ENCODE results near the gene DUT. TPM values are rescaled to one million over a fixed set of nuclear protein-coding genes. Genes with fewer than 3 reads are reported as not detected.

Gene DUT
- total RNA-seq, 4 donors from 2014 or later: 76.2 to 155 (median 80.9) TPM

DNA sequence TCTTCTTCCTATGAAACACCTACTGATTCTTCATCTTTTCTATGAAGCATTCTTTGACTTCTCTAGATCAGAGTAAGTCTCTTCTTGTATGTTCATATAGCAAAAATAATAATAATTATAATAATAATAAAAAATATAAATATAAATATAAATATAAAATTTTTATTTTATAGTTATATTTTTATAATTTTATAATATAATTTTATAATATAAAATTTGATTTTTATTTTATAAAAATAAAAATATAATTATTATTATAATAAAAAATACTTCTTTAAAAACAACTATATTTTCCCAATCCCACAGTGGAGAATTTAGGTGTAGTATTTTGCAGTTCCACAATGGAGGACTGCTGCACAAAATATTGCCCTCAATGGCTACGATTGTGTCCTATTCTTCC, 34.3 kb downstream of the DUT start:
- H3K27ac ChIP-seq: no peak overlapping the region
- ATAC-seq: no peak
- H3K4me1 ChIP-seq: no peaks in the 10 kb centered on the region
- no peaks in the 10 kb centered on the region for H3K9me3 ChIP-seq
- 92 to 93% methylated on average over 1 of the region's 1 CpG for WGBS, 2 donors (ENCODE audit: low coverage in 1 of 2)
- H3K4me3 ChIP-seq: no peak overlapping the region
- H3K27me3 ChIP-seq: no peaks in the 10 kb centered on the region
- TF ChIP-seq, protein P1, sequence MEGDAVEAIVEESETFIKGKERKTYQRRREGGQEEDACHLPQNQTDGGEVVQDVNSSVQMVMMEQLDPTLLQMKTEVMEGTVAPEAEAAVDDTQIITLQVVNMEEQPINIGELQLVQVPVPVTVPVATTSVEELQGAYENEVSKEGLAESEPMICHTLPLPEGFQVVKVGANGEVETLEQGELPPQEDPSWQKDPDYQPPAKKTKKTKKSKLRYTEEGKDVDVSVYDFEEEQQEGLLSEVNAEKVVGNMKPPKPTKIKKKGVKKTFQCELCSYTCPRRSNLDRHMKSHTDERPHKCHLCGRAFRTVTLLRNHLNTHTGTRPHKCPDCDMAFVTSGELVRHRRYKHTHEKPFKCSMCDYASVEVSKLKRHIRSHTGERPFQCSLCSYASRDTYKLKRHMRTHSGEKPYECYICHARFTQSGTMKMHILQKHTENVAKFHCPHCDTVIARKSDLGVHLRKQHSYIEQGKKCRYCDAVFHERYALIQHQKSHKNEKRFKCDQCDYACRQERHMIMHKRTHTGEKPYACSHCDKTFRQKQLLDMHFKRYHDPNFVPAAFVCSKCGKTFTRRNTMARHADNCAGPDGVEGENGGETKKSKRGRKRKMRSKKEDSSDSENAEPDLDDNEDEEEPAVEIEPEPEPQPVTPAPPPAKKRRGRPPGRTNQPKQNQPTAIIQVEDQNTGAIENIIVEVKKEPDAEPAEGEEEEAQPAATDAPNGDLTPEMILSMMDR (IDR thresholded peaks at IDR 0.05): no peak
- TF ChIP-seq EP300 (IDR thresholded peaks at IDR 0.05) (no peak), POLR2AphosphoS5 (IDR thresholded peaks at IDR 0.05) (no peak)
- H3K36me3 ChIP-seq: no peaks in the 10 kb centered on the region

DNA sequence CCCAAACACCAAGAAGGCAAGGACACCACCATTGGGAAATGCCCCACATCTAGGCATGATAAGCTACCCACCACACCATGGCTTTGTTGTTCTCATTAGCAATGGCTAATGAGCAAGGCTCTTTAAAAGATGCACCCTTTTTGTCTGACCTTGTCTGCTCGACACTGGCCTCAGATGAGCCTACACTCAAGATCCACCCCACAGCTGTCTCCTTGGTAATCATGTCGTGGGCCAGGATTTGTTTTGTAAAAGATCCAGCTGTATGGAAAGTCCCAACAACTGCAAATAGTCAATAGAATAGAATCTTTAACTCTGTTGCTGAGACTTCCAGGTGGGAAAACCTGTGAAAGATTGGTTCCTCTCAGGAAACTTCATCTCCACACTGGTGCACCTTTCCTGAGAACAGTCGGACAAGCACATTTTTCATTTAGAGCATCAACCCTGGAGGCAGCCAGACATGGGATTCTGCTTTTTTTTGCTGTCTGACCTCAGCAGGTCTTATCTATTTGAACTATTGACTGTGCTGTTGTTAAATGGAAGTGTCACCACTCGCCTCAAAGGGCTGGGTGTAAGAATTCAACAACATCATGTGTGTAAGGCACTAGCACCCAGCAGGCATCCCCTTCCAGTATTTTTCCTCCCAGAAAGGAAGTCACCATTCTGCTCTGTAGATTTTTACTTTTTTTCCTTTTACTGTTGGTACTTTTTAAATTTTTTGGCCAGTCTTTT, 35.5 kb downstream of the DUT start:
- no peaks in the 10 kb centered on the region for H3K36me3 ChIP-seq
- H3K27ac ChIP-seq: peak overlapping the region in 2 of 4 donors; percentile 21 to 33
- H3K4me3 ChIP-seq: no peak overlapping the region
- H3K27me3 ChIP-seq: no peaks in the 10 kb centered on the region
- no peaks in the 10 kb centered on the region for H3K9me3 ChIP-seq
- H3K4me1 ChIP-seq: no peaks in the 10 kb centered on the region
- TF ChIP-seq, protein P1 (IDR thresholded peaks at IDR 0.05): no peak
- no peak for TF ChIP-seq POLR2A (IDR thresholded peaks at IDR 0.05)
- TF ChIP-seq POLR2AphosphoS5 (IDR thresholded peaks at IDR 0.05): no peak
- TF ChIP-seq EP300 (IDR thresholded peaks at IDR 0.05): no peak
- no peak for ATAC-seq
- WGBS, 2 donors (ENCODE audit: low coverage in 1 of 2): 50 to 58% methylated on average over 4 of the region's 4 CpGs

DNA sequence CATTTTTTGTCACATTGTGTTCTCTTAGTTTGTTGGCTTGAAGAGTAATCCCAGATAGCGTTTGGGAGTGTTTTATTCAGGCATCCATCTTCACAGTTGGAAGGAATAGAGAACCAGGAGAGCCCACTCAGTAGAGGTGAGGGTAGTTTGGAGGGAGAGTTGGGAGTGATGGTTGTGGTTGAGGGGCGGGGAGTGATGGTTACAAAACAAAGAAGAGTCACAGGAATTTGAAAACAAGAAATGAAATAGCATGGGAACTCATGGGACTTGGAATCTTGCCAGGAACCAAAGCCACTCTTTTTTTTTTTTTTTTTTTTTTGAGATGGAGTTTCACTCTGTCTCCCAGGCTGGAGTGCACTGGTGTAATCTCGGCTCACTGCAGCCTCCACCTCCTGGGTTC, 36.3 kb downstream of the DUT start:
- ATAC-seq: peak; percentile 59
- WGBS, 2 donors (ENCODE audit: low coverage in 1 of 2): 59 to 84% methylated on average over 2 to 3 of the region's 3 CpGs
- H3K27ac ChIP-seq: peak overlapping the region in 1 of 4 donors; percentile 21

DNA sequence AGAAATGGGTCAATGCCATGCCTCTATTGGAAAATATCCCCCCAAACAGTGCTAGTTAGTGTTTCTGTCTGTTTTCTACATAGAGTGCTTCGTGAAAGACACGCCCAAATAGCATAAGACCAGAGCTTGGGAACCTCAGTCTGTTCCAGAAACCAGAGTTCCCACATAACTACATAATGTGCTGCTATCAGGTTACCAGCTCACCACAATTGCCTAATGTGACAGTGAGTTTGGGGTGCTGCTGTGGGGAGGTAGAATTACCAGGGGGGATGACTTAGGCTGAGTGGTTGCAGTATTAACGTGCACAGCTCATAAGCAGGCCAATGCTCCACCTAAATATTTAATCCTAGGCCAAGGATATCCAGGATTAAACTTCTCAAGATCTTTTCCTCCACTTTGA, 39.2 kb downstream of the DUT start:
- Histone ChIP-seq H3K4me1 (no peaks in the 10 kb centered on the region), H3K27me3 (peaks cover 6% of the 10 kb centered on the region), H3K27ac (no peak overlapping the region), H3K36me3 (no peaks in the 10 kb centered on the region), H3K9me3 (no peaks in the 10 kb centered on the region), H3K4me3 (no peak overlapping the region)
- 83 to 84% methylated on average over 3 of the region's 3 CpGs for WGBS, 2 donors (ENCODE audit: low coverage in 1 of 2)
- ATAC-seq: no peak
- TF ChIP-seq EP300 (IDR thresholded peaks at IDR 0.05) (no peak), POLR2A (IDR thresholded peaks at IDR 0.05) (no peak), POLR2AphosphoS5 (IDR thresholded peaks at IDR 0.05) (no peak)
- TF ChIP-seq, protein P1 (IDR thresholded peaks at IDR 0.05): no peak

More for the DNA sequence above, 36.3 kb downstream of the DUT start:
- TF ChIP-seq, protein P1 (IDR thresholded peaks at IDR 0.05): no peak
- TF ChIP-seq EP300 (IDR thresholded peaks at IDR 0.05) (no peak), POLR2AphosphoS5 (IDR thresholded peaks at IDR 0.05) (no peak), POLR2A (IDR thresholded peaks at IDR 0.05) (no peak)
- Histone ChIP-seq H3K36me3 (no peaks in the 10 kb centered on the region), H3K27me3 (no peaks in the 10 kb centered on the region), H3K4me1 (no peaks in the 10 kb centered on the region), H3K9me3 (no peaks in the 10 kb centered on the region), H3K4me3 (no peak overlapping the region)

DNA sequence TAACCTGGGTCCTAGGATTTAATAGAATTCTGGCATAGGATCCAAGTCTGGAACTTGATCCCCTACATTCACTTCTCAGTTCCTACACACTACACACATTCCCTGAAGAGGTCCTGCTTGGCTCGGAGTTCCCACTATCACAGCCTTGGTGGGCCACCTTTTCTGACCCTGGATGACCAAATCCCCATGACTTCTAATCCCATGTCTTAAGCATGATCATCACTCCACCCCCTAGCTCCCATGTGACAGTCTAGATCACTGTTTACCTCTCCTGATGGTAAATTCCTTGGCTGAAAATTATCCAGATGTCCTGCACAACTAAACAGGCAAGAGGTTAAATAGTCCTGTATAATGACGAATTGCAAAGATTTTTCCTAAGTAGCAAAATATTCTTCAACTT, 40.3 kb downstream of the DUT start:
- Histone ChIP-seq H3K27ac (no peak overlapping the region), H3K36me3 (no peaks in the 10 kb centered on the region), H3K4me3 (no peak overlapping the region), H3K9me3 (no peaks in the 10 kb centered on the region), H3K27me3 (peaks cover 6% of the 10 kb centered on the region), H3K4me1 (no peaks in the 10 kb centered on the region)
- 40 to 50% methylated on average over 2 of the region's 2 CpGs for WGBS, 2 donors (ENCODE audit: low coverage in 1 of 2)
- TF ChIP-seq POLR2AphosphoS5 (IDR thresholded peaks at IDR 0.05): no peak
- TF ChIP-seq, protein P1 (IDR thresholded peaks at IDR 0.05): no peak
- TF ChIP-seq POLR2A (IDR thresholded peaks at IDR 0.05): no peak
- TF ChIP-seq EP300 (IDR thresholded peaks at IDR 0.05): no peak
- no peak for ATAC-seq
